ENCODE results near the gene CCSAP. TPM values are rescaled to one million over a fixed set of nuclear protein-coding genes. Genes with fewer than 3 reads are reported as not detected.

Gene CCSAP
- polyA plus RNA-seq, 1 of the 3 experiments (the other 2 are of a cell fraction) = 1.8 TPM

- no peak overlapping the region for H2AFZ ChIP-seq (ENCODE audit: low read depth)
- H3K9me2 ChIP-seq = no peaks in the 10 kb centered on the region
- peaks cover 3 to 16% of the 10 kb centered on the region in 2 experiments for H3K36me3 ChIP-seq (replicated peaks in 1 of 2; ENCODE audit: control insufficient read depth in 1 of 2, insufficient read depth in 2 of 2, low read length in 1 of 2)
- CTCF ChIA-PET = interaction anchor here (1.4 kb wide), 1 partner anchor 22 kb away, joined by 3 read pairs; no protein-coding TSS in a partner anchor
- no peak overlapping the region for H3K4me2 ChIP-seq
- peak overlapping the region in 1 of 2 experiments; percentile 36; a peak in 2 of 4 replicates for H3K27ac ChIP-seq (ENCODE audit: low read depth in 2 of 2, low read length in 1 of 2)
- peaks cover 81% of the 10 kb centered on the region for H3K79me2 ChIP-seq (ENCODE audit: insufficient read depth)
- 80% methylated on average over 3 of the region's 3 CpGs for WGBS (ENCODE audit: low lambda C conversion rate)
- peaks cover 0 to 4% of the 10 kb centered on the region in 2 experiments; a peak in 3 of 4 replicates for H3K4me1 ChIP-seq (ENCODE audit: control insufficient read depth in 1 of 2, insufficient read depth in 2 of 2, low read depth in 1 of 2, low read length in 1 of 2)
- peaks cover 26% of the 10 kb centered on the region for H3F3A ChIP-seq (replicated peaks; ENCODE audit: insufficient read depth)
- no peaks in the 10 kb centered on the region for H3K9me3 ChIP-seq
- H3K9ac ChIP-seq = no peak overlapping the region
- TF ChIP-seq CHD2 (IDR thresholded peaks at IDR 0.05; ENCODE audit: low read length, partially characterized antibody) (no peak), FOSL2 (IDR thresholded peaks at IDR 0.05; ENCODE audit: borderline replicate concordance, low read depth) (0 out of 2 replicates have a peak, but pooled peaks have one; percentile 4)
- no peaks in the 10 kb centered on the region for H3K27me3 ChIP-seq (ENCODE audit: insufficient read depth)
- POLR2A ChIA-PET = no interaction called here
- no peak overlapping the region for H3K4me3 ChIP-seq (ENCODE audit: low read depth in 2 of 2, low read length in 1 of 2)
- peaks cover 30% of the 10 kb centered on the region for H4K20me1 ChIP-seq (ENCODE audit: insufficient read depth)
- no peak for DNase-seq
Observed at GRCh38 chr1:229280921-229281320, 61.9 kb downstream of the CCSAP start.

DNA sequence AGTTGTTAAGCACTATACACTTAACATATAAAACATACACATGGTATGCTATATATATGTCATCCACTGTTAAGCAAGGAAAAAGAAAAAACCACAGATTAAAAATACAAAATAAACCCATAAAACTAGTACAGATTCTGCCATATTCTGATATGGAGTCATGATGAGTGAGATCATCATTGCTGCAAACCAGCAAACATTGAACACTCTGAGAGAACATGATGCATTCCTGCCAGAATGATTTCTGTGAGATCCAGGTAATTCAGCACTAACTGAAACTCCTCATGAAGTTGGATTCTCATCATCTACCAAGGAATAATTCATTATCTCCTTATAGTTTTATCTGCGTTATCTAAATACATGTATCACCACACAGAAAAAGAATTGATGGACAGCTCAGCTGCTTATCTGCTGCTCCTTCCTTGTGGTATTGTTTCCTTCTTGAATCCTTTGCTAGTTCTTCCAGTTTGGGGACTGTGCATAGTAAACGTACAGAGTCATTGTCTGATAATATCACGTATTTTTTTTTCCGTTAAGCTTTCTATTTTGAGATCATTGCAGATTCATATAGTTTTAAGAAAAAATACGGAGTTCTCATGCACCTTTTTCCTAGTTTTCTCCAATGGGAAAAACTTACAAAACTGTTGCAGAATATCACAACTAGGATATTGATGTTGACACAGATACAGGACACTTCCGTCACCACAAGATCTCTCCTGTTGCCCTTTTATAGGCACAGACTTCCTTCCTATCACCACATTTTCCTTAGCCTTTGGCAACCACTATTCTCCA lies 62.6 kb downstream of the CCSAP start:
- peak overlapping the region; percentile 12; the same call in 1 of the 2 replicates for H3K4me2 ChIP-seq
- no peak for DNase-seq
- peaks cover 3 to 14% of the 10 kb centered on the region in 2 experiments for H3K36me3 ChIP-seq (replicated peaks in 1 of 2; ENCODE audit: control insufficient read depth in 1 of 2, insufficient read depth in 2 of 2, low read length in 1 of 2)

More for the DNA sequence above, 62.6 kb downstream of the CCSAP start:
- POLR2A ChIA-PET = no interaction called here
- H3K4me3 ChIP-seq (ENCODE audit: low read depth in 2 of 2, low read length in 1 of 2) = no peak overlapping the region
- H3K79me2 ChIP-seq (ENCODE audit: insufficient read depth) = peaks cover 82% of the 10 kb centered on the region
- no peaks in the 10 kb centered on the region for H3K27me3 ChIP-seq (ENCODE audit: insufficient read depth)
- WGBS (ENCODE audit: low lambda C conversion rate) = 82% methylated on average over 6 of the region's 6 CpGs
- H3K27ac ChIP-seq (ENCODE audit: low read depth in 2 of 2, low read length in 1 of 2) = peak overlapping the region in 1 of 2 experiments; percentile 36; a peak in 2 of 4 replicates
- no peak overlapping the region for H2AFZ ChIP-seq (ENCODE audit: low read depth)
- H3K9me3 ChIP-seq = no peaks in the 10 kb centered on the region
- peaks cover 34% of the 10 kb centered on the region for H4K20me1 ChIP-seq (ENCODE audit: insufficient read depth)
- CTCF ChIA-PET = no interaction called here
- H3K4me1 ChIP-seq (ENCODE audit: control insufficient read depth in 1 of 2, insufficient read depth in 2 of 2, low read depth in 1 of 2, low read length in 1 of 2) = peaks cover 0 to 4% of the 10 kb centered on the region in 2 experiments; a peak in 2 of 4 replicates
- no peak overlapping the region for H3K9ac ChIP-seq
- H3F3A ChIP-seq (replicated peaks; ENCODE audit: insufficient read depth) = peaks cover 26% of the 10 kb centered on the region
- no peaks in the 10 kb centered on the region for H3K9me2 ChIP-seq
- TF ChIP-seq, protein P1, sequence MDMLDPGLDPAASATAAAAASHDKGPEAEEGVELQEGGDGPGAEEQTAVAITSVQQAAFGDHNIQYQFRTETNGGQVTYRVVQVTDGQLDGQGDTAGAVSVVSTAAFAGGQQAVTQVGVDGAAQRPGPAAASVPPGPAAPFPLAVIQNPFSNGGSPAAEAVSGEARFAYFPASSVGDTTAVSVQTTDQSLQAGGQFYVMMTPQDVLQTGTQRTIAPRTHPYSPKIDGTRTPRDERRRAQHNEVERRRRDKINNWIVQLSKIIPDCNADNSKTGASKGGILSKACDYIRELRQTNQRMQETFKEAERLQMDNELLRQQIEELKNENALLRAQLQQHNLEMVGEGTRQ (IDR thresholded peaks at IDR 0.05; ENCODE audit: borderline replicate concordance, low read depth, low read length) = no peak
- TF ChIP-seq NRF1 (IDR thresholded peaks at IDR 0.05; ENCODE audit: low read depth, low read length) = no peak
- TF ChIP-seq JUND (IDR thresholded peaks at IDR 0.05) = no peak
- no peak for TF ChIP-seq GABPA (IDR thresholded peaks at IDR 0.05; ENCODE audit: low read depth)
- no peak for TF ChIP-seq ELF1 (IDR thresholded peaks at IDR 0.05)
- no peak for TF ChIP-seq RXRA (IDR thresholded peaks at IDR 0.05; ENCODE audit: borderline replicate concordance, low read depth)
- no peak for TF ChIP-seq SIN3A (IDR thresholded peaks at IDR 0.05; ENCODE audit: borderline replicate concordance, low read depth, low read length)
- no peak for TF ChIP-seq FOXM1 (IDR thresholded peaks at IDR 0.05; ENCODE audit: low read depth)
- no peak for TF ChIP-seq RCOR1 (IDR thresholded peaks at IDR 0.05; ENCODE audit: low read length)
- TF ChIP-seq, protein P2, sequence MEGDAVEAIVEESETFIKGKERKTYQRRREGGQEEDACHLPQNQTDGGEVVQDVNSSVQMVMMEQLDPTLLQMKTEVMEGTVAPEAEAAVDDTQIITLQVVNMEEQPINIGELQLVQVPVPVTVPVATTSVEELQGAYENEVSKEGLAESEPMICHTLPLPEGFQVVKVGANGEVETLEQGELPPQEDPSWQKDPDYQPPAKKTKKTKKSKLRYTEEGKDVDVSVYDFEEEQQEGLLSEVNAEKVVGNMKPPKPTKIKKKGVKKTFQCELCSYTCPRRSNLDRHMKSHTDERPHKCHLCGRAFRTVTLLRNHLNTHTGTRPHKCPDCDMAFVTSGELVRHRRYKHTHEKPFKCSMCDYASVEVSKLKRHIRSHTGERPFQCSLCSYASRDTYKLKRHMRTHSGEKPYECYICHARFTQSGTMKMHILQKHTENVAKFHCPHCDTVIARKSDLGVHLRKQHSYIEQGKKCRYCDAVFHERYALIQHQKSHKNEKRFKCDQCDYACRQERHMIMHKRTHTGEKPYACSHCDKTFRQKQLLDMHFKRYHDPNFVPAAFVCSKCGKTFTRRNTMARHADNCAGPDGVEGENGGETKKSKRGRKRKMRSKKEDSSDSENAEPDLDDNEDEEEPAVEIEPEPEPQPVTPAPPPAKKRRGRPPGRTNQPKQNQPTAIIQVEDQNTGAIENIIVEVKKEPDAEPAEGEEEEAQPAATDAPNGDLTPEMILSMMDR (IDR thresholded peaks at IDR 0.05) = no peak
- no peak for TF ChIP-seq MXI1 (IDR thresholded peaks at IDR 0.05; ENCODE audit: low read depth, low read length)
- TF ChIP-seq TAF1 (IDR thresholded peaks at IDR 0.05; ENCODE audit: borderline replicate concordance, low read depth, low read length) = no peak
- TF ChIP-seq POLR2AphosphoS5 (IDR thresholded peaks at IDR 0.05; ENCODE audit: low read depth, low read length) = no peak
- TF ChIP-seq, protein P3, sequence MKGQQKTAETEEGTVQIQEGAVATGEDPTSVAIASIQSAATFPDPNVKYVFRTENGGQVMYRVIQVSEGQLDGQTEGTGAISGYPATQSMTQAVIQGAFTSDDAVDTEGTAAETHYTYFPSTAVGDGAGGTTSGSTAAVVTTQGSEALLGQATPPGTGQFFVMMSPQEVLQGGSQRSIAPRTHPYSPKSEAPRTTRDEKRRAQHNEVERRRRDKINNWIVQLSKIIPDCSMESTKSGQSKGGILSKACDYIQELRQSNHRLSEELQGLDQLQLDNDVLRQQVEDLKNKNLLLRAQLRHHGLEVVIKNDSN (IDR thresholded peaks at IDR 0.05; ENCODE audit: borderline replicate concordance, low read depth) = no peak
